ENCODE data around the gene KRT36.

KRT36 gene

GRCh38 chr17:41489531-41489930 is at the start of gene KRT36:
Gene KRT36, minus strand, starts transcription at chr17:41489910. Its CDS starts 46 bp downstream, at chr17:41489864.
- DNase-seq: no peak

- peak; percentile 92 for DNase-seq
Measured at GRCh38 chr17:41539071-41539492, 49.4 kb upstream of the KRT36 start.

- DNase-seq: peak; percentile 90
Measured at GRCh38 chr17:41538565-41538991, 48.9 kb upstream of the KRT36 start.

GRCh38 chr17:41537990-41538389 is 48.3 kb upstream of the KRT36 start:
- peak; percentile 68 for DNase-seq

GRCh38 chr17:41537614-41537954 is 47.9 kb upstream of the KRT36 start:
- no peak for DNase-seq

- DNase-seq: no peak
Measured at GRCh38 chr17:41536741-41537613, 47.3 kb upstream of the KRT36 start.

GRCh38 chr17:41535764-41536481 is 46.2 kb upstream of the KRT36 start:
- DNase-seq: no peak

GRCh38 chr17:41534899-41535546 is 45.3 kb upstream of the KRT36 start:
- no peak for DNase-seq

GRCh38 chr17:41533613-41534012 is 43.9 kb upstream of the KRT36 start:
- no peak for DNase-seq

GRCh38 chr17:41532947-41533570 is 43.3 kb upstream of the KRT36 start:
- DNase-seq: no peak

- no peak for DNase-seq
Measured at GRCh38 chr17:41531993-41532392, 42.3 kb upstream of the KRT36 start.

- DNase-seq: peak; percentile 100
Measured at GRCh38 chr17:41530062-41531048, 40.6 kb upstream of the KRT36 start.

- no peak for DNase-seq
Measured at GRCh38 chr17:41529491-41529915, 39.8 kb upstream of the KRT36 start.

- no peak for DNase-seq
Measured at GRCh38 chr17:41528959-41529353, 39.2 kb upstream of the KRT36 start.

- DNase-seq: peak; percentile 50
Measured at GRCh38 chr17:41527063-41528023, 37.6 kb upstream of the KRT36 start.

GRCh38 chr17:41524261-41524660 is 34.6 kb upstream of the KRT36 start:
- DNase-seq: peak; percentile 55

- DNase-seq: peak; percentile 30
Measured at GRCh38 chr17:41523787-41524186, 34.1 kb upstream of the KRT36 start.

- no peak for DNase-seq
Measured at GRCh38 chr17:41523225-41523593, 33.5 kb upstream of the KRT36 start.

- DNase-seq: peak; percentile 70
Measured at GRCh38 chr17:41522301-41523224, 32.9 kb upstream of the KRT36 start.

Data from NCI-H226 (cell line).